SK-N-SH (cell line): Measurements from ENCODE around the gene CACUL1. TPM values are rescaled to one million over a fixed set of nuclear protein-coding genes. Genes with fewer than 3 reads are reported as not detected.

ENCODE experiments used
- CTCF ChIA-PET: fragments of 300-600, 350-600 bp; formaldehyde crosslinking; extraction: SDS; loops from one replicate; lab custom pipeline; 2021; lab: Yijun Ruan, JAX
- POLR2A ChIA-PET: fragments of 350-600 bp; sonication (Branson Sonifier 250); formaldehyde crosslinking; extraction: SDS; loops from one replicate; lab custom pipeline; 2020; ENCODE audit warnings: antibody characterized with exemption, inconsistent platforms; lab: Yijun Ruan, JAX
- DNase-seq: peaks from one replicate; pipeline ENCODE4 v3.0.0; 2012
- H2AFZ ChIP-seq: fragments of 200-600 bp; sonication (generic); 2 replicates; pipeline ENCODE4 v1.8.1; 2016; ENCODE audit warnings: antibody characterized with exemption, mild to moderate bottlenecking, low read depth
- H3F3A ChIP-seq: fragments of 200-600 bp; sonication (generic); replicated peaks from 2 replicates; pipeline ENCODE3; 2016; ENCODE audit warnings: antibody characterized with exemption, mild to moderate bottlenecking; ENCODE audit not compliant: insufficient read depth
- H3K27ac ChIP-seq, 2 experiments: fragments of 200-500 bp in 1 of 2; fragments of 200-600 bp in 1 of 2; sonication (Bioruptor generic) in 1 of 2; sonication (generic), shearing (Covaris generic) in 1 of 2; 2 replicates each; pipeline versions ENCODE4 v1.5.1 to v1.6.1; 2014 to 2016; ENCODE audit warnings: low read depth in 2 of 2, inconsistent platforms in 1 of 2, low read length in 1 of 2, mild to moderate bottlenecking in 1 of 2, mixed read lengths in 1 of 2
- H3K27me3 ChIP-seq: fragments of 200-600 bp; sonication (generic), shearing (Covaris generic); 2 replicates; pipeline ENCODE4 v1.6.1; 2016; ENCODE audit warnings: mixed run types; ENCODE audit not compliant: insufficient read depth
- H3K36me3 ChIP-seq, 2 experiments: fragments of 200-500 bp in 1 of 2; fragments of 200-600 bp in 1 of 2; sonication (Bioruptor generic) in 1 of 2; sonication (generic) in 1 of 2; replicated peaks in 1 of 2; 2 replicates each; pipeline versions ENCODE3 to v1.5.1; 2014 to 2016; ENCODE audit warnings: low read length in 1 of 2, mild to moderate bottlenecking in 1 of 2; ENCODE audit not compliant: insufficient read depth in 2 of 2, control insufficient read depth in 1 of 2
- H3K4me1 ChIP-seq, 2 experiments: fragments of 200-500 bp in 1 of 2; fragments of 200-600 bp in 1 of 2; sonication (Bioruptor generic) in 1 of 2; sonication (generic), shearing (Covaris generic) in 1 of 2; 2 replicates each; pipeline versions ENCODE4 v1.5.1 to v1.6.1; 2014 to 2016; ENCODE audit warnings: low read depth in 1 of 2, low read length in 1 of 2, mixed run types in 1 of 2; ENCODE audit not compliant: insufficient read depth in 2 of 2, control insufficient read depth in 1 of 2
- H3K4me2 ChIP-seq: fragments of 200-600 bp; sonication (generic), shearing (Covaris generic); 2 replicates; pipeline ENCODE4 v1.6.1; 2017; ENCODE audit warnings: mixed run types
- H3K4me3 ChIP-seq, 2 experiments: fragments of 200-500 bp in 1 of 2; fragments of 200-600 bp in 1 of 2; sonication (Bioruptor generic) in 1 of 2; sonication (generic), shearing (Covaris generic) in 1 of 2; 2 replicates each; pipeline versions ENCODE4 v1.5.1 to v1.8.1; 2014 to 2016; ENCODE audit warnings: low read depth in 2 of 2, inconsistent platforms in 1 of 2, low read length in 1 of 2, mild to moderate bottlenecking in 1 of 2, mixed read lengths in 1 of 2, moderate library complexity in 1 of 2
- H3K79me2 ChIP-seq: fragments of 200-600 bp; sonication (generic); 2 replicates; pipeline ENCODE4 v1.8.1; 2017; ENCODE audit warnings: mild to moderate bottlenecking; ENCODE audit not compliant: insufficient read depth
- H3K9ac ChIP-seq: fragments of 200-600 bp; sonication (generic); 2 replicates; pipeline ENCODE4 v1.6.1; 2017; ENCODE audit warnings: mixed run types
- H3K9me2 ChIP-seq: fragments of 200-600 bp; sonication (generic); 2 replicates; pipeline ENCODE4 v1.6.1; 2017; ENCODE audit warnings: mixed run types
- H3K9me3 ChIP-seq: fragments of 200-600 bp; sonication (generic); 2 replicates; pipeline ENCODE4 v1.6.1; 2017; ENCODE audit warnings: mixed run types, mild to moderate bottlenecking, moderate library complexity
- H4K20me1 ChIP-seq: fragments of 200-600 bp; sonication (generic); 2 replicates; pipeline ENCODE4 v1.6.1; 2017; ENCODE audit warnings: mild to moderate bottlenecking, mixed run types; ENCODE audit not compliant: insufficient read depth
- CHD2 ChIP-seq: fragments of 150-350 bp; IDR thresholded peaks from 2 replicates; pipeline ENCODE4 v1.6.1; 2018; ENCODE audit warnings: low read length; ENCODE audit not compliant: partially characterized antibody
- EZH2phosphoT487 ChIP-seq: fragments of 200-600 bp; sonication (generic); IDR thresholded peaks from 2 replicates; pipeline ENCODE4 v1.6.1; 2017; ENCODE audit warnings: low read depth, mixed run types, mild to moderate bottlenecking, antibody characterized with exemption, moderate library complexity, borderline replicate concordance
- FOSL2 ChIP-seq: IDR thresholded peaks from 2 replicates; pipeline ENCODE4 v1.4.0; 2012; ENCODE audit warnings: low read depth, mild to moderate bottlenecking, moderate library complexity, borderline replicate concordance
- FOXJ3 ChIP-seq: sonication (generic); formaldehyde crosslinking; IDR thresholded peaks from 2 replicates; pipeline ENCODE4 v1.5.1; 2020; ENCODE audit warnings: mild to moderate bottlenecking, missing genetic modification reagents
- GABPA ChIP-seq: IDR thresholded peaks from 2 replicates; pipeline ENCODE4 v1.4.0; 2012; ENCODE audit warnings: low read depth, mild to moderate bottlenecking
- IRF3 ChIP-seq: fragments of 150-350 bp; IDR thresholded peaks from 2 replicates; pipeline ENCODE4 v1.6.1; 2016; ENCODE audit warnings: mild to moderate bottlenecking, low read depth, low read length
- MXI1 ChIP-seq: IDR thresholded peaks from 2 replicates; pipeline ENCODE4 v1.6.1; 2012; ENCODE audit warnings: mild to moderate bottlenecking, low read depth, low read length, improper control_type of control experiment
- NFIC ChIP-seq: IDR thresholded peaks from 2 replicates; pipeline ENCODE4 v1.4.0; 2012; ENCODE audit warnings: borderline replicate concordance
- NRF1 ChIP-seq: IDR thresholded peaks from 2 replicates; pipeline ENCODE4 v1.6.1; 2012; ENCODE audit warnings: low read depth, mild to moderate bottlenecking, low read length
- PBX3 ChIP-seq: IDR thresholded peaks from 2 replicates; pipeline ENCODE4; 2012
- RAD21 ChIP-seq: IDR thresholded peaks from 2 replicates; pipeline ENCODE4 v1.6.1; 2012; ENCODE audit warnings: mild to moderate bottlenecking, low read length
- SMC3 ChIP-seq: IDR thresholded peaks from 2 replicates; pipeline ENCODE4 v1.6.1; 2012; ENCODE audit warnings: low read depth, low read length, improper control_type of control experiment
- TAF1 ChIP-seq: IDR thresholded peaks from 2 replicates; pipeline ENCODE4 v1.6.1; 2012; ENCODE audit warnings: low read depth, mild to moderate bottlenecking, low read length, moderate library complexity, borderline replicate concordance
- USF2 ChIP-seq: fragments of 150-350 bp; IDR thresholded peaks from 2 replicates; pipeline ENCODE4 v1.6.1; 2017; ENCODE audit warnings: antibody characterized with exemption, low read length, low read depth, borderline replicate concordance
- ZBTB33 ChIP-seq: IDR thresholded peaks from 2 replicates; pipeline ENCODE4 v1.4.0; 2012; ENCODE audit warnings: low read depth, borderline replicate concordance
- WGBS: methylation state at CpG from one replicate; pipeline ENCODE4 v1.1.6; 2017; ENCODE audit warnings: low lambda C conversion rate; 5-methylcytosine and 5-hydroxymethylcytosine counted together
- polyA plus RNA-seq, 3 experiments: library from polyadenylated mRNA; depleted of rRNA; stranded (reverse); fragments of >200 nt; gene quantifications; 2 replicates each; pipeline ENCODE4 v1.2.3, GENCODE V29; 2012

CACUL1 gene
- polyA plus RNA-seq, 1 of the 3 experiments (the other 2 are of a cell fraction), result 2.6 TPM

- Histone ChIP-seq H4K20me1 (peaks cover 55% of the 10 kb centered on the region), H3K79me2 (peaks cover 69% of the 10 kb centered on the region), H3K36me3 (peaks cover 2 to 4% of the 10 kb centered on the region in 2 experiments)
- 85% methylated on average over 7 of the region's 7 CpGs for WGBS
- TF ChIP-seq USF2 (no peak), EZH2phosphoT487 (no peak), TAF1 (no peak), IRF3 (no peak), FOSL2 (no peak), FOXJ3 (no peak), NFIC (no peak)
- TF ChIP-seq, all 33 proteins: peak for 0
- POLR2A ChIA-PET, result no interaction called here
- Histone ChIP-seq H3K9ac (no peak overlapping the region), H3K9me2 (no peaks in the 10 kb centered on the region), H2AFZ (no peak overlapping the region), H3K4me1 (peaks cover 7 to 27% of the 10 kb centered on the region in 2 experiments; a peak in 3 of 4 replicates), H3K27me3 (no peaks in the 10 kb centered on the region), H3K9me3 (no peaks in the 10 kb centered on the region), H3K4me3 (no peak overlapping the region), H3K27ac (no peak overlapping the region), H3F3A (peaks cover 2% of the 10 kb centered on the region), H3K4me2 (no peak overlapping the region)
- DNase-seq, result no peak
- CTCF ChIA-PET, result interaction anchor here (0.7 to 1.2 kb wide), 2 partner anchors 10 to 163 kb away, joined by 3 read pairs; no protein-coding TSS in a partner anchor
These were observed 23.9 kb downstream of the CACUL1 start for GRCh38 chr10:118730756-118731456.

- CTCF ChIA-PET, result interaction anchor here (1.3 to 11.9 kb wide), 2 partner anchors 30 to 161 kb away, joined by 3 to 226 read pairs; no protein-coding TSS in a partner anchor
- no peak overlapping the region for H3K27ac ChIP-seq
- H3K9me3 ChIP-seq, result no peaks in the 10 kb centered on the region
- peaks cover 43% of the 10 kb centered on the region for H4K20me1 ChIP-seq
- H3K79me2 ChIP-seq, result peaks cover 57% of the 10 kb centered on the region; the same call in 1 of the 2 replicates
- no peak for DNase-seq
- no peak overlapping the region for H3K9ac ChIP-seq
- peaks cover 2 to 4% of the 10 kb centered on the region in 2 experiments for H3K36me3 ChIP-seq
- no peaks in the 10 kb centered on the region for H3K27me3 ChIP-seq
- H3K4me1 ChIP-seq, result peaks cover 2 to 28% of the 10 kb centered on the region in 2 experiments; a peak in 3 of 4 replicates
- H2AFZ ChIP-seq, result no peak overlapping the region
- H3K4me3 ChIP-seq, result no peak overlapping the region
- H3F3A ChIP-seq, result no peaks in the 10 kb centered on the region
- POLR2A ChIA-PET, result interaction anchor here (0.9 kb wide), 1 partner anchor 17 kb away, joined by 3 read pairs; no protein-coding TSS in a partner anchor
- WGBS, result 96% methylated on average over 2 of the region's 2 CpGs
- H3K9me2 ChIP-seq, result no peaks in the 10 kb centered on the region
- no peak overlapping the region for H3K4me2 ChIP-seq
- TF ChIP-seq EZH2phosphoT487, result no peak
- TF ChIP-seq RAD21, result no peak
- no peak for TF ChIP-seq SMC3
- no peak for TF ChIP-seq NFIC
- no peak for TF ChIP-seq NRF1
- no peak for TF ChIP-seq FOSL2
- no peak for TF ChIP-seq GABPA
- no peak for TF ChIP-seq MXI1
- no peak for TF ChIP-seq CHD2
- TF ChIP-seq ZBTB33, result no peak
- TF ChIP-seq PBX3, result no peak
These were observed 25.0 kb downstream of the CACUL1 start for GRCh38 chr10:118729641-118730258.
